MM.1S (cell line): ENCODE results near the gene AGAP1.

Experiments used
- DNase-seq: peaks from one replicate; pipeline ENCODE4 v3.0.0-alpha.2; 2015
- H2AFZ ChIP-seq: fragments of 300-600 bp; sonication (generic); 2 replicates; pipeline ENCODE4 v1.6.0; 2016; ENCODE audit warnings: antibody characterized with exemption, low read length
- H3F3A ChIP-seq: fragments of 300-600 bp; sonication (generic); 2 replicates; pipeline ENCODE4 v1.6.1; 2016; ENCODE audit warnings: mild to moderate bottlenecking, antibody characterized with exemption, low read length, moderate library complexity, mixed read lengths; ENCODE audit not compliant: insufficient read depth
- H3K27ac ChIP-seq: fragments of 300-600 bp; sonication (generic); 2 replicates; pipeline ENCODE4 v1.5.1; 2016; ENCODE audit warnings: mild to moderate bottlenecking, low read length
- H3K27me3 ChIP-seq: fragments of 300-600 bp; sonication (generic); replicated peaks from 2 replicates; pipeline ENCODE4 v1.6.0; 2016; ENCODE audit warnings: low read length; ENCODE audit not compliant: insufficient read depth
- H3K36me3 ChIP-seq: fragments of 300-600 bp; sonication (generic); replicated peaks from 2 replicates; pipeline ENCODE4 v1.6.1; 2016; ENCODE audit warnings: mild to moderate bottlenecking, low read length, mixed read lengths; ENCODE audit not compliant: insufficient read depth
- H3K4me1 ChIP-seq: fragments of 300-600 bp; sonication (generic); 2 replicates; pipeline ENCODE4 v1.6.1; 2016; ENCODE audit warnings: low read length, mixed read lengths
- H3K4me2 ChIP-seq: fragments of 300-600 bp; sonication (generic); 2 replicates; pipeline ENCODE4 v1.6.0; 2016; ENCODE audit warnings: low read depth, low read length
- H3K4me3 ChIP-seq: fragments of 300-600 bp; sonication (generic); 2 replicates; pipeline ENCODE4 v1.5.1; 2016; ENCODE audit warnings: low read length, mixed read lengths
- H3K79me2 ChIP-seq: fragments of 300-600 bp; sonication (generic); 2 replicates; pipeline ENCODE4 v1.6.1; 2016; ENCODE audit warnings: mixed run types, low read length, mixed read lengths
- H3K9ac ChIP-seq: fragments of 300-600 bp; sonication (generic); 2 replicates; pipeline ENCODE4 v1.6.1; 2016; ENCODE audit warnings: low read length, mixed read lengths
- H3K9me2 ChIP-seq: fragments of 300-600 bp; sonication (generic); replicated peaks from 2 replicates; pipeline ENCODE4 v1.6.1; 2016; ENCODE audit warnings: mild to moderate bottlenecking, low read length, mixed read lengths; ENCODE audit not compliant: insufficient read depth
- H3K9me3 ChIP-seq: fragments of 300-600 bp; sonication (generic); replicated peaks from 2 replicates; pipeline ENCODE4 v1.6.1; 2016; ENCODE audit warnings: mild to moderate bottlenecking, low read length, mixed read lengths; ENCODE audit not compliant: insufficient read depth
- H4K20me1 ChIP-seq: fragments of 300-600 bp; sonication (generic); 2 replicates; pipeline ENCODE4 v1.6.1; 2016; ENCODE audit warnings: mild to moderate bottlenecking, low read length, moderate library complexity, mixed read lengths; ENCODE audit not compliant: insufficient read depth
- EZH2 ChIP-seq: fragments of 300-600 bp; sonication (generic); optimal IDR thresholded peaks from 2 replicates; pipeline ENCODE3; 2017; ENCODE audit warnings: low read depth, mild to moderate bottlenecking, antibody characterized with exemption, low read length, mixed read lengths
- EZH2phosphoT487 ChIP-seq: fragments of 300-600 bp; sonication (generic); IDR thresholded peaks from 2 replicates; pipeline ENCODE4 v1.6.1; 2018; ENCODE audit warnings: antibody characterized with exemption, low read length
- TF ChIP-seq, protein P1 (sequence below): fragments of 300-600 bp; sonication (generic); IDR thresholded peaks from 2 replicates; pipeline ENCODE4 v1.5.1; 2016; ENCODE audit warnings: antibody characterized with exemption, low read length, mixed read lengths

The AGAP1 gene

DNA sequence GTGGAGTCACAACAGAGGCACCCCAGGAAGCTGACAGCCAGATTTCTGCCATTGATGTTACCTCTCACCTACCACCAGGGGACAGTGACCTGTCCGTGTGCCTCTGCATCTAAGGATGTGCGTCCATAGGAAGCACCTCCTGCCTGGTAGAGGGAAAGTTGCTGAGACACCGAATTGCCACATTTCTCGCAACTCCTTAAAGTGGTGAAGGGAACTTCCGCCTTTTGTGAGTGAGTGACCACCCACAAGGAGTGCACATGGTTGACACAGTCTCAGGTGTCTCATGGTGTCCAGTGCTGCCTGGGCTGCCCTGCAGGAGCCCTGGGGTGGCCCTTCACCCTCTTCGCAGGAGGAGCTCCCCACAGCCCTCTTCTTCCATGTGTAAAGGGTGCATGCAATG is 472.6 kb downstream of the AGAP1 start:
- no peaks in the 10 kb centered on the region for H3K79me2 ChIP-seq
- no peak for DNase-seq
- H3K27ac ChIP-seq: no peak overlapping the region
- H3F3A ChIP-seq: no peaks in the 10 kb centered on the region
- no peak overlapping the region for H3K4me2 ChIP-seq
- no peaks in the 10 kb centered on the region for H3K9me3 ChIP-seq
- H3K9me2 ChIP-seq: no peaks in the 10 kb centered on the region
- TF ChIP-seq EZH2phosphoT487 (no peak), EZH2 (no peak)
- TF ChIP-seq, protein P1, sequence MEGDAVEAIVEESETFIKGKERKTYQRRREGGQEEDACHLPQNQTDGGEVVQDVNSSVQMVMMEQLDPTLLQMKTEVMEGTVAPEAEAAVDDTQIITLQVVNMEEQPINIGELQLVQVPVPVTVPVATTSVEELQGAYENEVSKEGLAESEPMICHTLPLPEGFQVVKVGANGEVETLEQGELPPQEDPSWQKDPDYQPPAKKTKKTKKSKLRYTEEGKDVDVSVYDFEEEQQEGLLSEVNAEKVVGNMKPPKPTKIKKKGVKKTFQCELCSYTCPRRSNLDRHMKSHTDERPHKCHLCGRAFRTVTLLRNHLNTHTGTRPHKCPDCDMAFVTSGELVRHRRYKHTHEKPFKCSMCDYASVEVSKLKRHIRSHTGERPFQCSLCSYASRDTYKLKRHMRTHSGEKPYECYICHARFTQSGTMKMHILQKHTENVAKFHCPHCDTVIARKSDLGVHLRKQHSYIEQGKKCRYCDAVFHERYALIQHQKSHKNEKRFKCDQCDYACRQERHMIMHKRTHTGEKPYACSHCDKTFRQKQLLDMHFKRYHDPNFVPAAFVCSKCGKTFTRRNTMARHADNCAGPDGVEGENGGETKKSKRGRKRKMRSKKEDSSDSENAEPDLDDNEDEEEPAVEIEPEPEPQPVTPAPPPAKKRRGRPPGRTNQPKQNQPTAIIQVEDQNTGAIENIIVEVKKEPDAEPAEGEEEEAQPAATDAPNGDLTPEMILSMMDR: no peak
- H2AFZ ChIP-seq: no peak overlapping the region
- H3K9ac ChIP-seq: no peak overlapping the region
- no peaks in the 10 kb centered on the region for H3K4me1 ChIP-seq
- no peaks in the 10 kb centered on the region for H4K20me1 ChIP-seq
- H3K27me3 ChIP-seq: no peaks in the 10 kb centered on the region
- no peak overlapping the region for H3K4me3 ChIP-seq
- no peaks in the 10 kb centered on the region for H3K36me3 ChIP-seq

DNA sequence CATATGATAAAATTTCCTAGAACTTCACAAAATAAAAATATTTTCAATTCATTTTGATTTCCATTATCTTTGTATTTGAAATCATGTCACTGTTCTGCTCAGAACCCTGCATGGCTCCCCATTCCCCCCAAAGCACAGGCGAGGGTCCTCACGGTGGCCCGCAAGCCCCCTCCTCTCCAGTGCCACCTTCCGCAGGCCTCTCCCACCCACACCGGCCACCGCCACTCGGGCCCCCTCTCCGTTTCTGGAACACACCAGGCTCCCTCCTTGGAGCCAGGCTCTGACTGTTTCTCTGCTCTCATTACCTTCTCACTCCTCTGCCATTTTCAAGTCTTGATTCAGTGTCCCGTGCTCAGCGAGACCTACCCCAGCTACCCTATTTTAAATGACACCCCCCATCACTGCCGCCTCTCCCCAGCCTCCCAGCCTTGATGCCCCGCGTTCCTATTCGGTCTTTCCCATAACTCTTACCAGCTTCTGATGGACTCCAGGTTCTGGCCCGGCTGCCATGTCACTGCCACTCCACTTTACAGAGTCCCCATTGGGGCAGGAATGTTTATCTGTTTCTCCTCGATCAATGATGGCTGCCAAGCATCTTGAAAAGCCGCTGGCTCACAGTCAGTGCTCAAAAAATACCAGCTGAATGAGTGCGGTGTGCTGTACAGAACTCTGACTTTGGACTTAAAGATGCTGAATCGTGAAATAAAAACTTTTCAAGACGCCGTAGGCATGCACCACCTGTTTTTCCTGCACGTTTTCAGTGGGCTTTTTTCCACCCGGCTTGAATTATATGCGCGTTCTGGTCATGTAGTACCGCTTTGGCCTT is 473.3 kb downstream of the AGAP1 start:
- no peak overlapping the region for H3K27ac ChIP-seq
- H3K9me3 ChIP-seq: no peaks in the 10 kb centered on the region
- H4K20me1 ChIP-seq: no peaks in the 10 kb centered on the region
- no peaks in the 10 kb centered on the region for H3K9me2 ChIP-seq
- H3K4me3 ChIP-seq: no peak overlapping the region
- no peaks in the 10 kb centered on the region for H3K36me3 ChIP-seq
- H3K4me1 ChIP-seq: no peaks in the 10 kb centered on the region
- no peak overlapping the region for H3K4me2 ChIP-seq
- no peaks in the 10 kb centered on the region for H3K27me3 ChIP-seq
- H3K9ac ChIP-seq: no peak overlapping the region
- no peaks in the 10 kb centered on the region for H3K79me2 ChIP-seq
- H2AFZ ChIP-seq: no peak overlapping the region
- TF ChIP-seq, protein P1: no peak
- TF ChIP-seq EZH2: no peak
- TF ChIP-seq EZH2phosphoT487: no peak
- no peaks in the 10 kb centered on the region for H3F3A ChIP-seq
- no peak for DNase-seq

DNA sequence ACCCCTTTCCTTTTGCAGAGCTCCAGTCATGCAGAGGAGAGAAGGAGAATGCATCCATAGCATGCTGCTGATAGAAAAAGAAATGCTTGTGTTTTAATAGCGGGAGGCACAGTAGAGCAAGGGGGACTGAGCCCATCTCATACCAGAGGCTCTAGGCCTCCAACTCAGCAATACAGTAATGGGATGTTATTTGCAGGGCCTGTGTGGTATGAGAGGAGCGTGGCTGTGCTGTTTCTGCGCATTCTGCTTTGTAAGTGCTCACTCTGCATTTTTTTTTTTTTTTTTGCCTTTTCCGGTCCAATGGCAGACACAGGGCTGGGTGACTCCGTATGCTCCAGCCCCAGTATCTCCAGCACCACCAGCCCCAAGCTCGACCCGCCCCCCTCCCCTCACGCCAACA is 474.3 kb downstream of the AGAP1 start:
- Histone ChIP-seq H3K4me3 (no peak overlapping the region), H3K9ac (no peak overlapping the region), H3K4me2 (no peak overlapping the region), H4K20me1 (no peaks in the 10 kb centered on the region), H3K9me3 (no peaks in the 10 kb centered on the region), H3K27ac (no peak overlapping the region), H3K79me2 (no peaks in the 10 kb centered on the region), H3K27me3 (no peaks in the 10 kb centered on the region), H3K36me3 (no peaks in the 10 kb centered on the region), H2AFZ (no peak overlapping the region), H3K9me2 (no peaks in the 10 kb centered on the region), H3K4me1 (no peaks in the 10 kb centered on the region), H3F3A (no peaks in the 10 kb centered on the region)
- no peak for DNase-seq
- TF ChIP-seq EZH2 (no peak), EZH2phosphoT487 (no peak)
- TF ChIP-seq, protein P1: no peak
